Body of pancreas (tissue), 4 donors: Measurements from ENCODE around the gene COX19.

Experiments used
- POLR2A ChIP-seq, 3 donors: fragments of 450-650 bp; IDR thresholded peaks; one replicate each; pipeline ENCODE4 v1.6.1; 2016; ENCODE audit warnings: antibody characterized with exemption in 3 of 3, mild to moderate bottlenecking in 2 of 3
- TF ChIP-seq, protein P1 (sequence below), 7 experiments: fragments of 450-650 bp in 4 of 7; fragments of 200-600 bp in 3 of 7; sonication (generic) in 3 of 7; IDR thresholded peaks; one replicate each; pipeline ENCODE4 v1.5.1; 2016 to 2019; ENCODE audit warnings: antibody characterized with exemption in 7 of 7

DNA sequence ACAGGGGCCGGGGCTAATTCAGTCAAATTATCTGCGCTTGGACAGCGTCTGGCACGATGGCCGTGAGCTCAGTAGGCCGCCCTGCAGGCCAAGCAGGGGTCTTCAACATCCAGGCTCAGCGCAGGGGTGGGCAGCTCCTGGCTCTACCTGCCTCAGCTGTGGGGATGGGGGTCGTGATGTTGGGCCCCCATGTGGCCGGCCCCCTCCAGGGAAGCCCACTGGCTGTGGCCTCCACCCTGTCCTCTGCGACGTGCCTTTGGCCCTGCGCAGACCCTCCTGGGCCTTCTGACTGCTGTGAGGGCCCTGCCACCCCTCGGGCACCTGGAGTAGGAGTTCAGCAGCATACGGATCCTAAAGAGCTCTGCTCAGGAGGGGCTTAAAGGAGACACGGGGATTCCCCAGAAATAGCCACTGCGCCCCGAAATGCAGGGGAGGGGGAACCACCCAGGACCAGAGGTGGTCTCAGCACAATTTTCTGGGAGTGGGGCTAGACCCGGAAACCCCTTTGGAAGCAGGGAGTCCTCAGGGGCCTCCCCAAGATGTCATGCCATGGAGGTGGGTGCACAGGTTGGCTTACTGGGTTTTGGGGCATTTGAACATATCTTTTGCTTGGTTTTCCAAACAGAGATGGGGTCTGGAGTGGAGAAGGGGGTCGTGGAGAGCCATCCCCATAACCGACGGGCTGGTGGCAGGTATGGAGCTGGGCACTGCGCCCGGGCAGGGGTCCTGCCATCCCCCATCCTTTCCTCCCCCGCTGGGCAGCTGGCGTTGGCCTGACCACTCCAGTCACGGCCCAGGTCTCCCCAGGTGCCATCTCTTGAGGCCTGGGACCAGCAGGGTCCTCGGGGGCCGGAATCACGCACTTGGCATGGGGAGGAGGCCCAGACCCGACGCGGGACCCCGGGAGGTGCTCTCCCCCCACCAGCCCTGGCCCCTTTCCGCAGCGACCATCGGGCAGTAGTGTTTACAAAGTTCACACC, 16.8 kb downstream of the COX19 start:
- TF ChIP-seq, protein P1, sequence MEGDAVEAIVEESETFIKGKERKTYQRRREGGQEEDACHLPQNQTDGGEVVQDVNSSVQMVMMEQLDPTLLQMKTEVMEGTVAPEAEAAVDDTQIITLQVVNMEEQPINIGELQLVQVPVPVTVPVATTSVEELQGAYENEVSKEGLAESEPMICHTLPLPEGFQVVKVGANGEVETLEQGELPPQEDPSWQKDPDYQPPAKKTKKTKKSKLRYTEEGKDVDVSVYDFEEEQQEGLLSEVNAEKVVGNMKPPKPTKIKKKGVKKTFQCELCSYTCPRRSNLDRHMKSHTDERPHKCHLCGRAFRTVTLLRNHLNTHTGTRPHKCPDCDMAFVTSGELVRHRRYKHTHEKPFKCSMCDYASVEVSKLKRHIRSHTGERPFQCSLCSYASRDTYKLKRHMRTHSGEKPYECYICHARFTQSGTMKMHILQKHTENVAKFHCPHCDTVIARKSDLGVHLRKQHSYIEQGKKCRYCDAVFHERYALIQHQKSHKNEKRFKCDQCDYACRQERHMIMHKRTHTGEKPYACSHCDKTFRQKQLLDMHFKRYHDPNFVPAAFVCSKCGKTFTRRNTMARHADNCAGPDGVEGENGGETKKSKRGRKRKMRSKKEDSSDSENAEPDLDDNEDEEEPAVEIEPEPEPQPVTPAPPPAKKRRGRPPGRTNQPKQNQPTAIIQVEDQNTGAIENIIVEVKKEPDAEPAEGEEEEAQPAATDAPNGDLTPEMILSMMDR (IDR thresholded peaks at IDR 0.05) = no peak
- no peak for TF ChIP-seq POLR2A (IDR thresholded peaks at IDR 0.05)
